GM19351 (cell line): ENCODE results near the gene TMEM62.

Source experiments
- ATAC-seq: cut with Tn5 transposase; IDR thresholded peaks from one replicate; pipeline ENCODE4 v1.9.1; 2021; ENCODE audit warnings: mild to moderate bottlenecking, moderate library complexity; ENCODE audit not compliant: unreplicated experiment

TMEM62 gene

DNA sequence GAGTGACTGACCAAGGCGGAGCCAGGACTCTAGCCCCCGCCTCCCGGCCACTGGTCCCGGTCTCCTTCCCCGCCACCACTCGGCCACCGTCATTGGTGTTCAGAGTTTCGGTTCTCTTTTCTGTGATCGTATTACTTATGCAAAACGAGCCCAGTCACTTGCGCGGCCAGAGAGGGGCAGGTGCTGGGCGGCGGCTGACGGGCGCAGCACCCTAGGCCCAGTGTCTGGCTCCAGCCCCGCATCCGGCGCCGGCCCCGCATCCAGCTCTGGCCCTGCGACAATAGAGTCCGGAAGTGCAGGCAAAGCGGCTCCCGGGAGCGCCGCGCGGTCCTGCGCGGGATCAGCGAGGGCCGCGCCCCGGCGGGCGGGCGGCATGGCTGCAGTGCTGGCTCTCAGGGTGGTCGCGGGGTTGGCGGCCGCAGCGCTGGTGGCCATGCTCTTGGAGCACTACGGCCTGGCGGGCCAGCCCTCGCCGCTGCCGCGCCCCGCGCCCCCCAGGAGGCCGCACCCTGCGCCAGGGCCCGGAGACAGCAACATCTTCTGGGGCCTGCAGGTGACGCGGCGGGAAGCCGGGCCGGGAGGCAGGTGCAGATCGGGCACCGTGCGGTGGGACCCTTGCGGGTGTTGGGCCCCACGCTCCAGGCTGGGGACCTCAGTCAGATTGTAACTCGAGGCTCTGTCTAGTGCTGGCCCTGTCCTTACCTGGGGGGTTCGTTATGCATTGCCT, at the start of gene TMEM62:
TMEM62 (plus strand) TSS at position 157 of the 727 bp plus-strand sequence; CDS start at position 374, 217 bp downstream.
- peak; percentile 93 for ATAC-seq

DNA sequence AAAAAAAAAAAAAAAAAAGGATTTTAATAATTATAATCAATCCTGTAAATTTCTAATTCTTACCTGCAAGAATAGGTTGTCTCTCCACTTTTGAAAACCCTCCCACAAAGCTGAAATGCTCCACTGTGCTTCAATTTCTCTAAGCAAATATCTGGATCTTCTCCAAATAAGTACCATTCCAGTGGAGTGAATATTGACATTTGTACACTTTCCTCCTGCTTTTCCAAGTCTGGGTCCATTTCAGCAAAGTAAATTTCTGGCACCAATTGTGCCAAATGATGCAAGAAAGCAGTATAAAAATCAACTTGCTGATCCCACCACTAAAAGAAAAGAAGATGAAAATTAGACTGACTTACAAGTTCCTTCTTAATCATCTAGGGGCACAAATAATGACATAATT, 47.5 kb upstream of the TMEM62 start:
- ATAC-seq, result no peak

DNA sequence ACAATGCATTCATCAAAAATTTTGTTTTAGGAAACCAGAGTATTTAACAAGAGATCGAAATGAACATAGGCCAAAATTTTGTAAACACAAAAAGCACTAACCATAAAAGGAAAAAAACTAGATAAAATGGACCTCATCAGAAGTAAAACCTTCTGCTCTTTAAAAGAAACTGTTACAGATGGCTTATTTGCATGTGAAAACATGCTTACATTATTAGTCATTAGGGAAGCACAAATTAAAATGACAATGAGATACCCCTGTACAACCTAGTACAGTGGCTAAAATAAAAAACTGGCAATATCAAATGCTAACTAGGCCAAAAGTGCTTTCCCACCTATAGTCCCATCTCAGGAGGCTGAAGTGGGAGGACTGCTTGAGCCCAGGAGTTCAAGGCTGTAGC, 46.8 kb upstream of the TMEM62 start:
- no peak for ATAC-seq

DNA sequence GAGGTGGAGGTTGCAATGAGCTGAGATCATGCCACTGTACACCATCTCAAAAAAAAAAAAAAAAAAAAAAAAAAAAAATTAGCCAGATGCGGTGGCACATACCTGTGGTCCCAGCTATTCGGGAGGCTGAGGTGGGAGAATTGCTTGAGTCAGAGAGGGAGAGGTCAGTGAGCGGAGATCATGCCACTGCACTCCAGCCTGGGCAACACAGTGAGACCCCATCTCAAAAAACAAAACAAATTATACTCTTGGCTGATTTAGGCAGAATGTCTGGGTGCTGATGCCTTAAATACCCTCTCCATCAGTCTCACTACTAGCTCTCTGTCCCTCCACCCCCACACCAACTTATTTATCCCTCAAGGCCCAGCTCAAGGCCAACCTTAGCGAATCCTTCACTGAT, 41.5 kb upstream of the TMEM62 start:
- no peak for ATAC-seq

DNA sequence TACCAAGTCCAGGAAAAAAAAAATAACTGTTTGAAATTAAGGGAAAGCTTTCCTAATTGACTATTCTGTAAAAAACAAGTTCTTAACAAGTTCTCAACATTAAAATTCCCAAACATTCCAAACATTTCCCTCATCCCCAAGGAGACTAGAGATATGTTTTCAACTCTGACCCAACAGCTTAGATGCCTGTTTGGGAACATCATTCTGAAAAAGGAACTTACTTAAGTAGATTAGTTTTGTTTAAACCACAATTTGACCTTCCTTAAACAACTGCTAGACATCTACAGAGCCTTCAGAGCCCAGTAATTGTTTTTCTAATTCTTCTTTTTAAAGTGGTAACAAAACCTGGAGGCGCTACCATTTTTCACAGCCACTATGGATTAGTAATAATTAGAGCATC, 40.4 kb upstream of the TMEM62 start:
- no peak for ATAC-seq

DNA sequence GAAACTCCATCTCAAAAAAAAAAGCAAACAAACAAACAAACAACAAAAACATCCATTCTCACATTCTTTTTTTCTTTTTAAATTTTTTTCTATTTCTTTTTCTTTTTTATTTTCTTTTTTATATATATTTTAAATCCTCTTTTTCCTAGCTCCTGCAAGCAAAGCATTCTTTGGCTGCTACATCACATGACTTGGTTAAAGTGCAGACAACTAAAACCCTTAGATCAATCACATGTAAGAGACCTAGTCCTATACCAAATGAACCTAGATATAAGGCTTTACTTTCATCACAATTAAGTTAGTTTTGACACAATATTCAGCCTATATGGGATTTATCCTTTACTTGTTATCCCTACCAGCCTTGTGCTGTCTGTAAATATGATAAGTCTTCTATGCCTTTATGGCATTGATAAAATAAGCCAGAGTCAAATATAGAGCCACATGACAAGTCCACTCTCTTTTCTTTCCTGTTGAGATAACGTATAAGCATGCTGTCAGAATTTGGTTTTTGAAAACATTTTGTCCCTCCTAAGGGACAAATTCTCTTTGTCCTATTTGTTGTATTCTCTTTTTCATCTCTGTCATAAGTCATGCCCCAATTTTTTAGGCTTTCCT, 38.9 kb upstream of the TMEM62 start:
- no peak for ATAC-seq

DNA sequence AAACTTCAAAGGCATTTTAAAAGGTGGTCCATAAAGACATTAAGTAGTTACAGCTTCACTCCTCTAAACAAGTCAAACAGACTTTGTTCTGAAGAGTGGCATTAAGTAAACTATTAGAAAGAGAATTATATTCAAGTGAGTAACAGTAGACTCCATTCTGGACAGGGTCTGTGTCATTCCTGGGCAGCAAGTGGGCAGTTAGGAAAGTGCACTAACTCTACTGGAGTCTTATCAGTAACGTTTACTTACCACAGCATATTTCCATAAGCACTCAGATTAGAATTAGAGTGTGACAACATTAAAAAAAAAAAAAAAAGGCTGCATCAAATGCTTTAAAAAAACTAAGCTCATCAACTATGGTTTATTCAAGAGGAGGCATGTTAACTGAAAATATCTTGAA, 38.1 kb upstream of the TMEM62 start:
- no peak for ATAC-seq

DNA sequence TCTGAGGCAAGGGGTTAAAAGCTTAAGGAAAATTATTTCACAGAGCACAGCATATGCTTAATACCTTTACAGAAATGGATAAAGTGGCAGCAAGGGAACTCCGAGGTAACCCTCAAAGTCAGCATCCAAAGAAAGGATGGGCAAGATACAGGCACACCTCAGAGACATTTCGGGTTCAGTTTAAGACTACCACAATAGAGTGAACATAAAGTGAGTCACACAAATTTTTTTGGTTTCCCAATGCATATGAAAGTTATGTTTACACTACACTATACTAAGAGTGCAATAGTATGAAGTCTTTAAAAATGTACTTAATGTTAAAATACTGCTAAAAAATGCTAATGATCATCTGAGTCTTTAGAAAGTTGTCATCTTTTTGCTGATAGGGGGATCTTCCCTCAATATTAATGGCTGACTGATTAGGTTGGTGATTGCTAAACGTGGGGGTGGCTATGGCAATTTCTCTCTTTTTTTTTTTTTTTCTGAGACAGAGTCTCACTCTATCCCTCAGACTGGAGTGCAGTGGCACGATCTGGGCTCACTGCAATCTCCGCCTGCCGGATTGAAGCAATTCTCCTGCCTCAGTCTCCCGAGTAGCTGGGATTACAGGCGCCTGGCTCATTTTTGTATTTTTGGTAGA, 37.6 kb upstream of the TMEM62 start:
- ATAC-seq, result no peak

DNA sequence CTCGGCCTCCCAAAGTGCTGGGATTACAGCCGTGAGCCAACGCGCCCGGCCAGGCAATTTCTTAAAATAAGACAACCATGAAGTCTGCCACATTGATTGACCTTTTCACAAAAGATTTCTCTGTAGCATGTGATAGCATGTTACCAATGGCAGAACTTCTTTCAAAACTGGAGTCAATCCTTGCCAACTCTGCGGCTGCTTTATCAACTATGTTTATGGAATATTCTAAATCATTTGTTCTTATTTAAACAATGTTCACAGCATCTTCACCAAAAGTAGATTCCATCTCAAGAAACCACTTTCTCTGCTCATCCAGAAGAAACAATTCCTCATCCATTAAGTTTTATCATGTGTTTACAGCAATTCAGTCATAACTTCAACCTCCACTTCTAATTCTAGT, 37.0 kb upstream of the TMEM62 start:
- ATAC-seq, result no peak

DNA sequence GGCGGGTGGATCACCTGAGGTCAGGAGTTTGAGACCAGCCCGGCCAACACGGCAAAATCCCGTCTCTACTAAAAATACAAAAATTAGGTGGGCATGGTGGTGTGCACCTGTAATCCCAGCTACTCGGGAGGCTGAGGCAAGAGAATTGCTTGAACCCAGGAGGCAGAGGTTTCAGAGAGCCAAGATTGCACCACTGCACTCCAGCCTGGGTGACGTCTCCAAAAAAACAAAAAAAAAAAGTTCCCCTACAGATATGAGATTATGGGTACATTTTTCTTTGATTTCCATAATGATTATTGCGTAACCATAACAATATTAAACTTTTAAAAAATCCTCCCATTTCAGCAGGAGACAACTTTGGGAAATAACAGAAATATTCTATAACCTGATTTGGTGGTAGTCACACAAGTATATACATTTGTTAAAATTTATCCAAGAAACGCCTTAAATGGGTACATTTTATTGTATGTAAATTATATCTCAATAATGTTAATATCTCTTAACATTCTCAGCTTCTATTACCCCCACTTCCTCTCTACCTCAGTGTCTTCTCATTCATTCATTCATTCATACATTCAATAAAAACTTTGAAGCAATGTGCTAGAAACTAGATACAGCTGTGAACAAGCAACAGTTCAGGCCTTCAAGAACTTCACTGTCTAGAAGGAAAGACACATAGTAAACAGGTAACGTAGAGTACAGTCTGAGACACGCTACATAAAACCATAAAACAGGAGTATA, 34.1 kb upstream of the TMEM62 start:
- no peak for ATAC-seq

DNA sequence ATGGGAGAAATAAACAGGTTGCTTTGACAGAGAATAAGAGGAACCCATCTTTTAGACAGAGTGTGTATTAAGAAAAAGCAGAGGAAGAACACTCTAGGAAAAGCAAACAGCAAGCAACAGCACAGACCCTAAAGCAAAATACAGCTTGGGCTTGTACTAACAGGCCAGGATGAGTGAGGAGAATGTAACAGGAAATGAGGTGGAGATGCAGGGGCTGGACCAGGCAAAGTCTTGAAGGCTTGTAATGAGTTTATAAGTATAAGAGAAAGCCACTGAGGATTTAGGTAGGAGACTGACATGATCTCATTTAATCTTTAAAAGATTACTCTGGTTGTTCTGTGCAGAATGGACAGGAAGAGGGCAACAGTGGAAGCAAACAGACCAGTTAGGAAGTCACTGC, 32.4 kb upstream of the TMEM62 start:
- no peak for ATAC-seq

DNA sequence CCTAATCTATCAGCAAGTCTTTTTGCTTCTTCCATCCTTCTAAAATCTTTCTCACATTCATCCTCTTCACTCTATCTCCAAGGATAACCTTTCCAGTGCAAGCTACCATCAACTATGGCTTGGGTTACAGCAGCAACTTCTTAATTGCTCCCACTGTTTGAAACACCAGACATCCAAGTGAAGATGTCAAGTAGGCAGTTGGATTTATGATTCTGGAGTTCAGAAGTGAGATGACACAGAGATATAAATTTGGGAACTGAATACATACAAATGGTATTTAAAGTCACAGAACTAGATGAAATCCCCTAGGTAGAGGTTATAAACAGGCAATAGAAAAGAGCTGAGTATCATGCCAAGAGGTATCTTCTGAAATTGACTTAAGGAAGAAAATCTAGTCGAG, 31.2 kb upstream of the TMEM62 start:
- ATAC-seq, result no peak

DNA sequence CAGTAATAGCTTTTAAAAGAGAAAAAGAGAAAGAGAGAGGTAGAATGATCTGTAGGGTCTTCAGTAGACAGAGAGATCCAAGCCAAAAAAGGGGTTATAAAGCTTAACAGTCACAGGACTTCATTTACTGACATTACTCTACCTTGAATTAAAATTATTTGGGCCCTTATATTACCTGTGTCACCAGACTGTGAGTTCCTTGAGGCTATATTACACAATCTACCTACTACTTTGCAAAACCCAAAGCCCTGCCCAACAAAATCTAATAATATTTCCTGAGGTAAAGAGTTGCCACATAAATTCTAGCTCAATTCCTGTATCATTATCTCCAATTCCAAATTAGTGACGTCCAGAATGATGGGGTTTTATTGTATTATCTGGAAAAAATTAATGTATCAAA, 29.5 kb upstream of the TMEM62 start:
- ATAC-seq, result no peak

DNA sequence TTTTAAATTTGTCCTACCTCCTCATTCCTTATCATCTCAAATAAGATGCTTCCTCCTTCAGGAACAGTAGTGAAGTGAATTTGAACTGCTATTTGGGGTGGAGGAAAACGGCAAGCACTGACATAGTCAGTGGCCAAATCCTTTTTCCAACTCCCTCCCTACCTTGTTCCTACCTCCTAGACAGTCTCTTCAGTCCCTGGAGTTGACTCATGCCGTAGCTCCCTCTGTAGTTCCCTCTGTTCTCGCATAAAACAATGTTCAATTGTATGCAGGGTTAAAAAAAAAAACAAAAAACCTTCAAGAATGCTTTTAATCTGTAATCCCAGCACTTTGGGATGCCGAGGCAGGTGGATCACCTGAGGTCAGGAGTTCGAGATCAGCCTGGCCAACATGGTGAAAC, 29.0 kb upstream of the TMEM62 start:
- ATAC-seq, result no peak

DNA sequence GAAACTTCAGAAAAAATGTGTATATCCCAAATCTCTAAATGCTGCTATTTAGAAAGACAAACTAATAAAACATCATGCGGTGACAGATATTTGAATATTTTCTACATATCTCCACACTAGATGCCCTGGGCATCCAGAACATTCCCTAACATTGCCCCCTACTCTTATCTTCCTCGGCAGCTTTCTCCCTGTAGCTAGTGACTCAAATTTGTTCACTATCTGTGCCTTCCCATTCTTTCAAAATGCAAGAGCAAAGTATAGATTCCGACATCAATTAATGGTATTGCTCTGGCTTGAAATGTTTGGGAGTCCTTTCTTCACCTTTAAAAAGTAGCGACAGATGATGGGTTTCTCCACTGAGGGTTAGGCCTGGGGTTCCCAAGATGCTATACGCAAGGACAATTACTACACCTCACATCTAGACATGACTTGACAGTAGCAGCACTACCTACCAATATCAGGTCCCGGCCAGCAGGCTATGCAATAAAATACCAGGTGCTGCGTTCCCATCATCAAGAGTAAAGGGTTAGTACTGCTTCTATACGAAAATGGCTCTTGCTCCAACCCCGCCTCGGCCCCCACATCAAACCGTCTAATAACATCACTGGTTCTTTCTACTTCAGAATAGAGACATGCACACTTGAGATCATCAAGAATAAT, 28.2 kb upstream of the TMEM62 start:
- ATAC-seq, result peak; percentile 22

DNA sequence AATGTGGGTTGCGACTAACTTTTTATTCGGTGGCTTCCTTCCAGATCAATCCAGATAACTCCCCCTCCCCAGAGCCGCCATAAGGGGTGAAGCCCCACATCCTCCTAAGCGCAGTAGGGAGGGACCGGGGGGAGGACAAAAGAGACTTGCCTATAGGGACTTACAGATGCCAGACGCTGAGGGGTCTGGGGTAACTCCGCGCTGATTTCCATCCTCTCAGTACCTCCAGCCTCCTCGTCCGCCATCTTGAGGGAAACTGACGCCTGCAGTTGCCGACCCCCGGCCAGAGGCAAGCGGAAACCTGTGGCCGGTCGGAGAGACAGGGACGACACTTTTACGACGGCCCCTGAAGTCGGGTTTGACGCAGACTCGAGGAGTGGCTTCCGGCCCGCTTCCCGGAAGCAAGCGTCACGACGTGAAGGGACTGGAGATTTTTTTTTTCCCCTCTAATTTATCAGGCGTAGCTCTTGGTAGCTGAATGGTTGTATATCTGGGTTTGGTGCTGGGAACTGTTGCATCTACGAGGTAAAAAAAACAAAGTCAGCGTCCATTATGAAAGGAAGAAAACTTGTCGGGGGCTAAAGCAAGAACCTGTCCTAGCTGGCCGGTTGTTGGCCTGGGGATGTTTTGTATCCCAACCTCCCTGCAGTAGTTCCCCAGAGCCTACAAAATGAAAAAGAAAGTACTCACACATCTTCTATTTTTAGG, 27.5 kb upstream of the TMEM62 start, which contains the start of gene UBR1:
UBR1 (minus strand) TSS at position 261 of the 708 bp plus-strand sequence; CDS start at position 245, 16 bp downstream.
- peak; percentile 85 for ATAC-seq

DNA sequence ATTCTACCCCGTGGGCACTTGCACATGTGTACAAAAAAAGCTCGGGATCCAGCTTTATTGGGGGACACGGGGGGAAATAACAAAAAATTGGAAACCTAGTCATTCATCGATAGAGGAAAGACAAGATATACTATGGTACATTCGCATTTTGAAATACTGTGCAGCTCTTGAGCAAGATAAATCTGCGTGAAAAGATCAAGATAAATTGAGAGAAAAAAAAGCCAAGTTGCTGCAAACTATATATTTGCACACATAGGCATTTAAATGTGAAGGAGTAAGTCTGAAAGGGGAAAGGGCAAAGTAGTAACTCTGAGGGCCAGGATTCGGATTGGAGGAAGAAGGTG, 26.9 kb upstream of the TMEM62 start:
- no peak for ATAC-seq

DNA sequence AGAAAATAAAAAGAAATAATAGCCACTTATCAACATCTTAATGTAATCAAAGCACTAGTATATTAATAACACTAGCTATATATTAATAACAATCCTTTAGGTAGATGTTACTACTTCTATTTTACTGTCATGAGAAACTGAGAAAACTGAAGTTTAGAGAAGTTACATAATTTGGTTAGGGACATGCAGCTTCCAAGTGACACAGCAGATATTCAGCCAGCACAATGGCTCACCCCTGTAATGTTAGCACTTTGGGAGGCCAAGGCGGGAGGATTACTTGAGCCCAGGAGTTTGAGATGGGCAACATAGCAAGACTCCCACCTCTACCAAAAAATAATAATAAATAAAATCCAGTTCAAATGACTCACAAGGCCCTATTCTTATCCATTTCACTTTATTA, 25.6 kb upstream of the TMEM62 start:
- ATAC-seq, result no peak

DNA sequence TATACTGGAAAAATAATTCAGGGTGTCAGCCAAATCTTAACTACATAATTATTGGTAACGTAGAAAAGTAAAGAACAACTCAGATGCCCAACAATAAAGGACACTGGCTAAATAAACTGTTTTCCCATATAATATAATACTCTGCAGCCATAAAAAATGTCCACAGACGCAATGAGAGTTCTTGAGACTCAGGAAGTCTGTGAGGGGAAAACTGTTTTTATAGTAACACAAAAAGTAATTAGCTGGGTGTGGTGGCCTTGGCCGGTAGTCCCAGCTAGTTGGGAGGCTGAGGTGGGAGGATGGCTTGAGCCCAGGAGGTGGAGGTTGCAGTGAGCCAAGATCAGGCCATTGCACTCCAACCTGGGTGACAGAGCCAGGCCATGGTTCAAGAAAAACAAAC, 22.0 kb upstream of the TMEM62 start:
- ATAC-seq, result no peak

DNA sequence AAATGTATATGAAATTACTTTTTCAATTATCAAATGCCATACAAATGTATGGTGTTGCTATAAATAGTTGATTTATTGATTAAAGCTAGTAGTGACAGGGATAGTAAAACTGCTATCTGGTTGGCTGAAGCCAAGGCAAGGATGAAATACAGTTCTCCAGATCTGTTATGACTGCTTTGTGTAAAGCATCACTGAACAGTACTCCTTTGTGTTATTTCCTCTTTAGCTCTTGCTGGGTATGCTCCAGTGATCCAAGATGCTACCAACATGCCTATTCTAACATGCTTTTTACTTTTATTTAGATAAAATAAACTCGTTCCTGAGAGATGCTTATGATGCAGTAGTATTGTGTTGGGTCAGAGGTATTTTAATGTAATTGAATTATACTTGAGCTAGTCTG, 15.1 kb upstream of the TMEM62 start:
- ATAC-seq, result no peak
